ENCODE measurements around the gene ARL11. TPM values are rescaled to one million over a fixed set of nuclear protein-coding genes. Genes with fewer than 3 reads are reported as not detected.

The ARL11 gene
- total RNA-seq, 6 experiments from 2014 or later: not detected

DNA sequence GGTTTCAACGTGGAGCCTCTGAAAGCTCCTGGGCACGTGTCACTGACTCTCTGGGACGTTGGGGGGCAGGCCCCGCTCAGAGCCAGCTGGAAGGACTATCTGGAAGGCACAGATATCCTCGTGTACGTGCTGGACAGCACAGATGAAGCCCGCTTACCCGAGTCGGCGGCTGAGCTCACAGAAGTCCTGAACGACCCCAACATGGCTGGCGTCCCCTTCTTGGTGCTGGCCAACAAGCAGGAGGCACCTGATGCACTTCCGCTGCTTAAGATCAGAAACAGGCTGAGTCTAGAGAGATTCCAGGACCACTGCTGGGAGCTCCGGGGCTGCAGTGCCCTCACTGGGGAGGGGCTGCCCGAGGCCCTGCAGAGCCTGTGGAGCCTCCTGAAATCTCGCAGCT, 2.3 kb downstream of the ARL11 start:
- no peak overlapping the region for H3K4me3 Mint-ChIP-seq
- H3K27me3 Mint-ChIP-seq (ENCODE audit: insufficient read depth): peaks cover 3% of the 10 kb centered on the region; the same call in 1 of the 2 replicates
- no peak for DNase-seq
- TF ChIP-seq, protein P1, sequence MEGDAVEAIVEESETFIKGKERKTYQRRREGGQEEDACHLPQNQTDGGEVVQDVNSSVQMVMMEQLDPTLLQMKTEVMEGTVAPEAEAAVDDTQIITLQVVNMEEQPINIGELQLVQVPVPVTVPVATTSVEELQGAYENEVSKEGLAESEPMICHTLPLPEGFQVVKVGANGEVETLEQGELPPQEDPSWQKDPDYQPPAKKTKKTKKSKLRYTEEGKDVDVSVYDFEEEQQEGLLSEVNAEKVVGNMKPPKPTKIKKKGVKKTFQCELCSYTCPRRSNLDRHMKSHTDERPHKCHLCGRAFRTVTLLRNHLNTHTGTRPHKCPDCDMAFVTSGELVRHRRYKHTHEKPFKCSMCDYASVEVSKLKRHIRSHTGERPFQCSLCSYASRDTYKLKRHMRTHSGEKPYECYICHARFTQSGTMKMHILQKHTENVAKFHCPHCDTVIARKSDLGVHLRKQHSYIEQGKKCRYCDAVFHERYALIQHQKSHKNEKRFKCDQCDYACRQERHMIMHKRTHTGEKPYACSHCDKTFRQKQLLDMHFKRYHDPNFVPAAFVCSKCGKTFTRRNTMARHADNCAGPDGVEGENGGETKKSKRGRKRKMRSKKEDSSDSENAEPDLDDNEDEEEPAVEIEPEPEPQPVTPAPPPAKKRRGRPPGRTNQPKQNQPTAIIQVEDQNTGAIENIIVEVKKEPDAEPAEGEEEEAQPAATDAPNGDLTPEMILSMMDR (IDR thresholded peaks at IDR 0.05): no peak
- H3K4me1 Mint-ChIP-seq (ENCODE audit: low read depth): peaks cover 15% of the 10 kb centered on the region
- H3K9me3 Mint-ChIP-seq: no peaks in the 10 kb centered on the region
- no peaks in the 10 kb centered on the region for H3K36me3 Mint-ChIP-seq (ENCODE audit: low read depth)
- H3K27ac Mint-ChIP-seq: no peak overlapping the region

DNA sequence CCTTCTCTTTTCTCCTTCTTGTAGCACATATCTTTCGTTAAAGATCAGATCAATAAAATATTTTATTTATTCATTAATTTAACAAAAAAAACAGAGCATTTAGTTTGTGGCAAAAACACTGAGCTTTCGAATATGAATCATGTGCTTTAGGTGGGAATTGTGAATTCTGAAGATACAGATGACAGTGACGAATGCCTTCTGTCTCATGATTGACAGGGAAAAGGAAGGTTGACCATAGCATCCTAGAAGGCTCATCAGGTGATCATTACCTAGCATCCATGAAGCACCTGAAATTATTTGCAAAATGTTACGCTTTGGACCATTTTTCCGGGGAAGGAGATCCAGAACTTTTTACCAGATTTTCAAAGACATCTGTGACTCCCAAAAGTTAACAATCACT, 3.8 kb downstream of the ARL11 start:
- TF ChIP-seq, protein P1 (IDR thresholded peaks at IDR 0.05): no peak
- Mint-ChIP-seq H3K36me3 (ENCODE audit: low read depth) (no peaks in the 10 kb centered on the region), H3K27ac (no peak overlapping the region), H3K4me3 (no peak overlapping the region), H3K9me3 (no peaks in the 10 kb centered on the region), H3K4me1 (ENCODE audit: low read depth) (peaks cover 8% of the 10 kb centered on the region), H3K27me3 (ENCODE audit: insufficient read depth) (peaks cover 3% of the 10 kb centered on the region; the same call in 1 of the 2 replicates)
- no peak for DNase-seq

DNA sequence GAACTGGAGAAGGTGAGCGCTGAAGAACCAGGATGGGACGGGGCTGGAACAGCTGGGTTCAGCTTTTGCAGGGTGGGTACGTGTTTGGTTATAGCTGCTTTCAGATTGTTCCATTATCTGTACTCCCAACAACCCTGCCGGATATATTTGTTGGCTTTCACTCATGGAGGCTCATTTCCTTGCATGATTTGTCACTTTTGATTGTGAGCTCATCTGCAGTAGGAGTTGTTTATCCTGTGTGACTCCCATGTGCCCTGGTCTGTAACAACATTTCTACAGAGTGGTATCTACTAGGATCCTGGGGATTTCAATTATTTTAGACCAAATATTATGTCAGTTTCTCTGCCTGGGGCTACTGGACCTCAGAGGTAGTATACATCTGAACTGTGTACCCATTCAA, 5.4 kb downstream of the ARL11 start:
- Mint-ChIP-seq H3K27me3 (ENCODE audit: insufficient read depth) (peaks cover 5% of the 10 kb centered on the region; the same call in 1 of the 2 replicates), H3K4me1 (ENCODE audit: low read depth) (peaks cover 15% of the 10 kb centered on the region), H3K9me3 (no peaks in the 10 kb centered on the region), H3K36me3 (ENCODE audit: low read depth) (no peaks in the 10 kb centered on the region), H3K4me3 (no peak overlapping the region), H3K27ac (no peak overlapping the region)
- DNase-seq: no peak
- TF ChIP-seq, protein P1 (IDR thresholded peaks at IDR 0.05): no peak

DNA sequence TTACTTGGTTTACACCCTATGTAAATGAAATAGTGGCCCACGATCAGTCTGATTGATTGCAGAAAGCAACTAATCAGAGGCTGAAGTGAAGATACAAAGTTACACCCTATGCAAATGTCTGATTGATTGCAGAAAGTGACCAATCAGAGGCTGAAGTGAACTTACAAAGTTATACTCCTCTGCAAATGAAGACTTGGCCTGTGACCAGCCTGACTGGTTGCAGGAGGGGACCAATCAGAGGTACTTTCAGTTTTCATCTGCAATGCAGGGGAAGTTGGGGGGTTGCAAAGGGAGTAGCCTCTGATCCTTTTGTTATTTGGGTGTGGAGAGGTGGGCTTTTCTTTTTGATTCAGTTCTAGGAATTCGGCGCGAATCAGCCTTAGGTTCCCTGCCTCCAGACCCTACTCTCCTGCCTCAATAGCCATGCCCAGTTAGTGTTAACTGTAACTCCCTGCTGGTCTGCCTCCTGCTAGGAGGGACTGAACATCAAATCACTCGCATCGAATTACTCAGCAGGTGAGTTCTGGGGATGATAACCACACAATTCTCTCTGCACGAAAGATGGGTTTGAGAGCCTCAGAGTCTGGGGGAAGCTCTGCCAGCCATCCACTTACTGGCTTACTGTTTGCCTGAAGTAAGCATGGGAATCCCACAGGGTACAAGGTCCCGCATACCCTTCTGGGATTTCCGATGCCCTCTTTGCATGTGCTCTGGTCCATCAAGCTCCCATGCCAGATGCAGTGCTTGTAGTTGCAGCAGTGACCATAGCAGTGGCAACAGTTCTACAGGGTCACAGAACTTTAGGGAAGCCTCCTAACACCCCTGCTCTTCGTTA, 7.5 kb downstream of the ARL11 start:
- Mint-ChIP-seq H3K27me3 (ENCODE audit: insufficient read depth) (peaks cover 5% of the 10 kb centered on the region; the same call in 1 of the 2 replicates), H3K27ac (no peak overlapping the region), H3K4me1 (ENCODE audit: low read depth) (peaks cover 7% of the 10 kb centered on the region), H3K9me3 (no peaks in the 10 kb centered on the region), H3K36me3 (ENCODE audit: low read depth) (no peaks in the 10 kb centered on the region), H3K4me3 (no peak overlapping the region)
- TF ChIP-seq, protein P1 (IDR thresholded peaks at IDR 0.05): no peak
- DNase-seq: no peak

DNA sequence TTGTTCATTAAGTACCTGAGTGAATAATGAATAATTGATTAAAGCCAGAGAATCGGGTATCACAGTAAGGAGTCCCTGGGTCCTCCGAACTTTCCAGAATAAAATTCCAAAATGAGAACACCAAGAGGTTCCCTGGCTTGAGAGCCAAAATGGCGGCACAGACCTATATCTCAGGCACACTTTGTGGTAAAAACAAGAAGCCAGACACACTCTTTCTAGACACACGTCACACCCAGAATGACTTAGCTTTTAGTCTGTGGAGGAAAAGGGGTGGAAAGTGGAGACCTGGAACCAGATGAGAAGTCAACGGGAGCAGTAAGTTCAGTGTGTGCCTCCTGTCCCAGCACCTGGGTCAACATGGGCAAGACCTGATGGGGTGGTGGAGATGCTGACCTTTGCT, 8.4 kb downstream of the ARL11 start:
- peaks cover 14% of the 10 kb centered on the region for H3K4me1 Mint-ChIP-seq (ENCODE audit: low read depth)
- no peaks in the 10 kb centered on the region for H3K36me3 Mint-ChIP-seq (ENCODE audit: low read depth)
- DNase-seq: no peak
- H3K4me3 Mint-ChIP-seq: no peak overlapping the region
- TF ChIP-seq, protein P1 (IDR thresholded peaks at IDR 0.05): no peak
- H3K27me3 Mint-ChIP-seq (ENCODE audit: insufficient read depth): peaks cover 5% of the 10 kb centered on the region; the same call in 1 of the 2 replicates
- H3K27ac Mint-ChIP-seq: no peak overlapping the region
- no peaks in the 10 kb centered on the region for H3K9me3 Mint-ChIP-seq
